Gastroesophageal sphincter (tissue), 3 donors: ENCODE results near the gene PCLO.

Experiments used
- EP300 ChIP-seq: sonication (generic); formaldehyde crosslinking; IDR thresholded peaks from one replicate; pipeline ENCODE4 v1.6.1; 2017; ENCODE audit warnings: antibody characterized with exemption, mild to moderate bottlenecking
- POLR2A ChIP-seq, 2 donors: fragments of 450-650 bp; IDR thresholded peaks; one replicate each; pipeline ENCODE4 v1.6.1; 2017; ENCODE audit warnings: antibody characterized with exemption in 2 of 2, mild to moderate bottlenecking in 2 of 2, moderate library complexity in 1 of 2
- POLR2AphosphoS5 ChIP-seq: sonication (generic); formaldehyde crosslinking; IDR thresholded peaks from one replicate; pipeline ENCODE4 v1.6.1; 2017; ENCODE audit warnings: antibody characterized with exemption
- TF ChIP-seq, protein P1 (sequence below), 4 experiments: fragments of 200-600 bp in 2 of 4; fragments of 450-650 bp in 2 of 4; sonication (generic) in 1 of 4; IDR thresholded peaks; one replicate each; pipeline ENCODE4 v1.5.1; 2017 to 2019; ENCODE audit warnings: antibody characterized with exemption in 4 of 4, mild to moderate bottlenecking in 2 of 4, moderate library complexity in 2 of 4

- TF ChIP-seq POLR2A (IDR thresholded peaks at IDR 0.05) (no peak), EP300 (no peak), POLR2AphosphoS5 (no peak)
- TF ChIP-seq, protein P1, sequence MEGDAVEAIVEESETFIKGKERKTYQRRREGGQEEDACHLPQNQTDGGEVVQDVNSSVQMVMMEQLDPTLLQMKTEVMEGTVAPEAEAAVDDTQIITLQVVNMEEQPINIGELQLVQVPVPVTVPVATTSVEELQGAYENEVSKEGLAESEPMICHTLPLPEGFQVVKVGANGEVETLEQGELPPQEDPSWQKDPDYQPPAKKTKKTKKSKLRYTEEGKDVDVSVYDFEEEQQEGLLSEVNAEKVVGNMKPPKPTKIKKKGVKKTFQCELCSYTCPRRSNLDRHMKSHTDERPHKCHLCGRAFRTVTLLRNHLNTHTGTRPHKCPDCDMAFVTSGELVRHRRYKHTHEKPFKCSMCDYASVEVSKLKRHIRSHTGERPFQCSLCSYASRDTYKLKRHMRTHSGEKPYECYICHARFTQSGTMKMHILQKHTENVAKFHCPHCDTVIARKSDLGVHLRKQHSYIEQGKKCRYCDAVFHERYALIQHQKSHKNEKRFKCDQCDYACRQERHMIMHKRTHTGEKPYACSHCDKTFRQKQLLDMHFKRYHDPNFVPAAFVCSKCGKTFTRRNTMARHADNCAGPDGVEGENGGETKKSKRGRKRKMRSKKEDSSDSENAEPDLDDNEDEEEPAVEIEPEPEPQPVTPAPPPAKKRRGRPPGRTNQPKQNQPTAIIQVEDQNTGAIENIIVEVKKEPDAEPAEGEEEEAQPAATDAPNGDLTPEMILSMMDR (IDR thresholded peaks at IDR 0.05), result no peak
Observed at GRCh38 chr7:82985144-82985802, 177.4 kb downstream of the PCLO start.
